Measurements from ENCODE around the gene ZSWIM4.

DNA sequence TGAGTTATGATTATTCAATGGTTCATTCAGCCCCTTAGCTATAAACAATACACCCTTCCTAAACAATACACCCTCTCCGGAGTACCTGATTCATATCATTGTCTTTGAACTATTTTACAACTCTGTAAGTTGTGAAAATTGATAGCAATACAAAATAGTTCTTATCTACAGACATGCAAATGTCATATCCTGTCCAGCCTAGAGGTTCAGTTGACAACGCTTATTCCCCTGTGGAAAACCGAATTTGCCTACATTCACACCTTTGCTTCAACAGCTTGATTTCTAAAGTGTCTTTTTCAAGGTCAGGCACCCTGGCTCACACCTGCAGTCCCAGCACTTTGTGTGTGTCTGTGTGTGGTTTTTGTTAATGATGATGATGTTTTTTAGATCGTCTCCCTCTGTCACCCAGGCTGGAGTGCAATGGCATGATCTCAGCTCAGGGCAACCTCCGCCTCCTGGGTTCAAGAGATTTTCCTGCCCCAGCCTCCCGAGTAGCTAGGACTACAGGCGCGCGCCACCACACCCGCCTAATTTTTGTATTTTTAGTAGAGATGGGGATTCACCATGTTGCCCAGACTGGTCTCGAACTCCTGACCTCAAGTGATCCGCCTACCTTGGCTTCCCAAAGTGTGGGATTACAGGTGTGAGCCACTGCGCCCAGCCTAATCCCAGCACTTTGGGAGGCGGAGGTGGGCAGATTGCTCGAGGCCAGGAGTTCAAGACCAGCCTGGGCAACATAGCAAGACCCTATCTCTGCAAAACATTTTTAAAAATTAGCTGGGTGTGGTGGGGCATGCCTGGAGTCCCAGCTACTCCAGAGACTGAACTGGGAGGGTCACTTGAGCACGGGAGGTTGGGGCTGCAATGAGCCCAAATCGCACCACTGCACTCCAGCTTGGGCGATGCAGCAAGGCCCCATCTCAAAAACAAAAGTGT, 11.4 kb upstream of the ZSWIM4 start:
- TF ChIP-seq CTCF (IDR thresholded peaks at IDR 0.05; ENCODE audit: low read depth, low read length) (no peak), EZH2phosphoT487 (IDR thresholded peaks at IDR 0.05; ENCODE audit: low read depth) (no peak)
